Frontal cortex (tissue), 4 donors: Measurements from ENCODE around the gene STAT5B. TPM values are rescaled to one million over a fixed set of nuclear protein-coding genes. Genes with fewer than 3 reads are reported as not detected.

Experiments
- DNase-seq, 2 donors: peaks; one replicate each; pipeline ENCODE4 v3.0.0; 2012; ENCODE audit warnings: low spot score in 2 of 2
- FAIRE-seq: peaks from 2 replicates; lab custom pipeline; 2012; peaks lifted over from hg19 to GRCh38; lab: Jason Lieb, UNC
- total RNA-seq: library from RNA; depleted of rRNA; stranded (reverse); fragments of >200 nt; gene quantifications from one replicate; pipeline ENCODE4 v1.2.3, GENCODE V29; 2014
- donor health status: control.
- donor health status: control.
- donor health status: control.

The STAT5B gene
- total RNA-seq, 1 donor from 2014 or later: 17.5 TPM

DNA sequence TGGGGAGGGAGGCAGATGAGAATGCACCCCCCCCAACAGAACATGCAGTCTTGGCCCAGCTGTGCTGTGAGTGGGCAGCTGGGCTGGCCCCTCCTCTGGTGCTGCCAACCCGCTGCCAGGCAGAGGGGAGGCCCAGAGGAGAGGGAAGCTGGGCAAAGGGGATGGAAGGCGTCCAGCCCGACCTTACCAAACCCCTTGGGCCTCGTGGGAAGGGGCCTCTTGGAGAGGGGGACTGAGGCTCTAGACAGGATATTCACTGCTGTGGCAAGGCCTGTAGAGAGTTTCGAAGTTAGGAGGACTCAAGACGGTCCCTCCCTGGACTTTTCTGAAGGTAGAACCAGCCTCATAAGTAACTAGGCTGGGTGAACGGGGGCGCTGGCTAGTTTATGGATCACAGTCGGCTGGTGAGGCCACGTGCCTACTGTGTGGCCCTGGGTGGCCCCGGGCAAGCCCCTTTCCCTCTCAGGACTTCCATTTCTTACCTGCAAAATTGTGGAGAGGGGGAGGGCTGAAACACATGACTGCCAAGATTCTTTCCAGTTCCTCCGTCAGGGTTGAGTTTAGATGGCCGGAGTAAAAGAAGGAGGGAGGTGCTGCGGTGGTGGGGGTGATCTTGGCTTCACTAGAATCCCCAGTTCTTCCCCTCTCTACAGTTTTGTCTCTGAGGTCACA, 11.2 kb upstream of the STAT5B start:
- FAIRE-seq: no peak
- peak; percentile 59 to 67 for DNase-seq

DNA sequence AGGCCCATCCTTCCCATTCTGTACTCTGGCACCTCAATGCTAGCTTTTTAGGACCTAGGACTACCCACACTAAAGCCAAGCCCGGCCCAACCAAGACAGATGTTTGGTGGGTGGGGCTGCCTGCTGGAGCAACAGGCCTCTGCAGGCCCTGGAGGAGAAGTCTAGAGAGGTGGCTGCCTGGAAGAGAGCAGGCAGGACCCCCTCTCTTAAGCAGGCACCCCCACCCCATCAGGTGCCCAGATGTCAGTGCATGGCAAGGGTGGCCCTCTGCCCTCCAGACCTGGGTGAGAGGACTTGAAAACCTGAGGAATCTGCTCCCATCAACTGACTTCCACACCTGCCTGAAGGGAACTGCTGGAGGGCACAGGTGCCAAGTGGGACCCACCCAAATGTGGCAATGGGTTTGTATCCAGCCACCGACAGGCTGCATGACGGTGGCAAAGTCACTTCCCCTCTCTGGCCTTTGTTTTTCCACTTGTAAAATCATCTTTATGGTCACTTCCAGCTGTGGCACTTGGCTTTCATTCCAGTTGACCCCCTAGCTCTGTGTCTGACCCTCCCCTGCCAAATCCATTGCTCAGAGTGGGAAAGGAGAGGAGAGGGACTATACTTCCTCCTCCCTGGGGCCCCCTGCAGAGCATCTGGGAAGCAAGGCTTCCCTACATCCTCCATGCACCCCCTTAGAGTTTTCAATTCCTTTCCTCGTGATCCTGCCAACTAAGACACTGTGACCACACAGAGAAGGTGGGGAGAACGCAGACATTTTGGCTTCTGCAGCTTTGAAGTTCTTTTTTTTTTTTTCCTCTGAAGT, 10.4 kb upstream of the STAT5B start:
- FAIRE-seq (no peak), DNase-seq (no peak)

- DNase-seq (no peak), FAIRE-seq (no peak)
Observed at GRCh38 chr17:42285346-42286050, 9.3 kb upstream of the STAT5B start.

DNA sequence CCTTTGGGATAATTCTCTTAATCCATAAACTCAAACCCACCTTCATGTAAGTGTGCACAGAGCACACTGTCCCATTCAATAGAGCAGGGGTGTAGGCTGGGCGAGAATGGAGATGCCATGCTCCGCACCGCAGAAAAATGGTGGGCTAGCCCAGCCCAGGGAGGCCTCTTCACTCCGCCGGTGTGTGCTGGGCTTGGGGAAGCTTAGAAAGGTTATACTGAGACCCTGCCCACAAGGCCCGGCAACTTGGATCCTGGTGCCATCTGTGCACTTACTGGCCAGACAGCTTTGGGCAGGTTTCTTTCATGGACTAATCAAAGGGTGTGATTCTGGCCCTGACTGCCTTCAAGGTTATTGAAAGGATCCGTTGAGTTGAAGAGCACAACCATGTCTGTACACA, 8.4 kb upstream of the STAT5B start:
- FAIRE-seq: no peak
- DNase-seq: no peak

- FAIRE-seq: no peak
- no peak for DNase-seq
Observed at GRCh38 chr17:42284024-42284369, 7.8 kb upstream of the STAT5B start.

DNA sequence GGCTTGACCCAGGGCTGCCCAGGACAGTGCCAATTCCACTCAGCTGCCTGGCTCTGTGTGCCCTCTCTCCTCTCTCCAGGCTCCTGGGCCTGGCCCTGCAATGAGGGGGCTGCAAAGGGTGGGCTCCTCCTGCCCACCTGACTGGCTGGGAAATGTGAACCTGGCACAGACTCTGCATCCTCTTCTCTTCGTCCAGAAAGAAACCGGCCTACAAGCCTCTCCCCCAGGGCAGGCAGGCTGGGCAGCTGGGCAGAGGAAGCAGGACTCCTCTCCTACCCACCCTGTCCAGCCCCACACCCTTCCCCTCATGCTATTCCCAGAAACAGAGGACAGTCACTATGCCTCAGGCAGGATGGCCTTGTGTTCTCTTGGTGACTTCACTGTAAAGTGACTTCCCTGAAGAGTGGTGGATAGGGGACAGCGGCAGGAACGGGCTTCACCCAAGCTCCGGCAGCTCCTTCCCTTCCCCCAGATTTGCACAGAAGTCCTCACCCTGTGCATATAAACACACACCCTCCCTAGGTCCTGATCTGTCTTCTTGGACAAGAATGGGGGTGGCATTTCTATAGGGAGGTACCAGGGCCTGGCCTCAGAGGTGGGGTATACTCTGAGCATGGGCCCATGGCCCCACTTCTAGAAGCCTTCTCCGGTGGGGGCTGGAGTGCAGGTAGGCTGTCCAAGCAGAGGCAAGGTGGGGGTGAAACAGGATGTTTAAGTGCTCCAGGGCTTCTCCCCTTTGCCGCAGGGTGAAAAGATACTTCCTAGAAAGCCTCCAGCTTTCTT, 7.2 kb upstream of the STAT5B start:
- FAIRE-seq (no peak), DNase-seq (no peak)

DNA sequence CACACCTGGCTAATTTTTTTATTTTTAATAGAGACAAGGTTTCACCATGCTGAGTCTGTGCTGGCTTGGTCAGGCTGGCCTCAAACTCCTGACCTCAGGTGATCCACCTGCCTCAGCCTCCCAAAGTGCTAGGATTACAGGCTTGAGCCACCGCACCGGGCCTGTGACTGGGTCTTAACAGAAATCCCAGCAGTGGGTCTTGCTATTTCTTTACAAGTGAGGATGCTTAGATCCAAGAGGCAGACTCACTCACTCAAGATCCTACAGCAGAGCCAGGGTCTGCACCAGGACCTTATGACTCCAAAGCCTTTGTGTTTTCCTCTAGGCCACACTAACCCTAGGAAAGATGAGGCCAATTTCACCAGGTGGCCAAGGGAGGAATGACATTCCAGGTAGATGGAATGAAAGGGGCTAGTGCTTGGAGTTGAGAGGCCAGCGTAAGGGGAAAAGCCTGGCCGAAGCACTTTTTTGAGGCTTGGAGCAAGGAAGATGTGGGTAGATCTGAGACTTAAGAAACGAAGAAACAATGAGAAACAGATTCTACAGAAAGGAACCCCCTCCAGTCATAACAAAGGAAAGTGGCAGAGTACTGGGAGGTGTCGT, 6.4 kb upstream of the STAT5B start:
- FAIRE-seq (no peak), DNase-seq (no peak)

DNA sequence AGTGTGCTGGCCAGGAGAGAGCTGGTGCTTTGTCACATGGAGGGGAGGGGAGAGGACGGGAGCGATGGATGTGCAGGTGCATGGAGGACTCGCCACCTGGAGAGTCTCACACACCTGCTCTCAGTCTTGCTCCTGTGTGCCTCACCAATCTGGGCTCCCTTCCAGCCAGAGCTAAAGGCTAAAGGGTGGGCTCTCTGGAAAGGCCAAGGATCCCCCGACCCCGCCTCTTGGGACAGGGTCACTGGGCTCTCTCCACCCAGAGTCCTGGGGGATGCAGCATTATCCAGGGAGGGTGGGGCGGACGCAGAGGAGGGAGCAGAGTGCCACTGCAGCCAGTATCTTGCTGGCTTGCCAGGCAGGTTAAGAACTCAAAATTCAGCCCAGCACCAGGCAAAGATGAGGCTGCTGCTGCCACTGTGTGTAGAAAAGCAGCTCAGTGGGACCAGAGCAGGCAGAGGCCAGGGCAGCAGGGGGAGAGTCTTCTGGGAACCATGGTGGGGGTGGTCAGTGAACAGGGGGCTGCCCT, 5.4 kb upstream of the STAT5B start:
- no peak for DNase-seq
- FAIRE-seq: no peak

GRCh38 chr17:42279776-42280630, 3.8 kb upstream of the STAT5B start:
- FAIRE-seq (no peak), DNase-seq (no peak)

- FAIRE-seq: no peak
- peak in 1 of 2 donors; percentile 6 for DNase-seq
Observed at GRCh38 chr17:42277342-42277712, 1.1 kb upstream of the STAT5B start.

DNA sequence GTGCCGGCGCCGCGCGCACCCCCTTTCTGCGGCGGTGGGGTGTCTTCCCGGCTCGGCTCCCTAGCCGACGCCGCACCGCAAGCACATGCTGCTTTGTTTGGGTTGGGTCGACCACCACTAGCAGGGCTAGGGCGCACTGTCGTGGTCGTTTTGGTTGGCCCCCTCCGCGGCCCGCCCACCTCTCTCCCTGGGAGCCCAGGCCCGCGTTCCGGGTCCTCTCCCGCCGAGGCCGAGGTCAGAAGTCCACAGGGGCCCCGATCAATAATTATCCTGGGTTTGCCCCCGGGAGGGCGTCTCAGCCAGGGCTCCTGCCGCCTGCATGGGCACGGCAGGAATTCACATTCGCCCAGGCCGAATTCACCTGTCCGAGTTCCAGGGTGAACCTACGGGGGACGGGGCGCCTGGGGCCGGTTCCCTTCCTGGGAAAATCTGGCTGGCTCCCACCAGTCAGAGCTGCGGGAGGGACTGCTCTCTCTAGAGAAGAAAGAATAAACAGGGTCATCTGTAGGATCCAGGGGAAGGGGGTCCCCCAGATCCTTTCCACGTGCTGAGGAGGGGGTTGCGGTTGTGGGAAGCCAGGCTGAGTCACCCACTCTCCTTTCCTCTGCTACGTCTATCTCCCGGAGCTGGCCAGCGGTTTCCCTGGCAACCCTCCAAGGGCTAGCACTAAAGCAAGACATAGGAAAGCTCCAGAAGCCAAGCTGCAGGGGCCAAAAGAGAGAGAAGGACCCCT, 584 bp upstream of the STAT5B start:
- DNase-seq: peak in 1 of 2 donors; percentile 69
- no peak for FAIRE-seq

- no peak for DNase-seq
- FAIRE-seq: no peak
Observed at GRCh38 chr17:42275527-42276358, 448 bp downstream of the STAT5B start.

DNA sequence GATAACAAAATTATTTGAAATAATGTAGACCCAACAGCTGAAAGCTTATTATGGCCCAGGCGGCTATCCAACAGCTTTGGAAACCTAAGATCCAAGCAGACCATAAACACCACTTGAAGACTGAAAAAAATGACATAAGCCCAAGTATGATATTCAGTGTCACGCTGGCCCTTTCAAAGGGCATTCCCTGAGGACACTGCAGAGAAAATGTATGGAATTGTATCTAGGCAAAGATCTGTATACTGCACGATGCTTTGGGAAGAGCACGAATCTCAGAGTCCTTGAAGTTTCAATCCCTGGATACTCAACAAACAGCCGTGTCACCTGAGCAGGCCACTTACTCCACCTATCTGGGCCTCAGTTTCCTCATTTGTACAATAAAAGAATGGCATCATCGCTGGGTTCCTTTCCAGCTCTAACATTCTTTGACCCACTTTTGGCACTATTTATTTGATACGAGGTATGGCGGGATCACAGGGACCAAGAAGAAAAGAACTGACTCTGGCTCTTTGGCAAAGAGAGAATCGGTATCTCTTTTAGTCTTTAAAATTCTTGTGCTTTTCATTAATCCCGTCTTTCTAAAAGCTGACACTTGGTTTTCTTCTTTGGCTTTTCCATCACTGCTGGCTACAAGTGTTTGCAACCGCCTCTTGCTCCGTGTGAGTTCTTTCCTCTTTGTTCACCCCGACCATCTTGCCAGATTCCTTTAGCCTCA, 1.2 kb downstream of the STAT5B start:
- FAIRE-seq: no peak

GRCh38 chr17:42274253-42274542, 2.0 kb downstream of the STAT5B start:
- FAIRE-seq (no peak), DNase-seq (no peak)

More for the DNA sequence above, 1.2 kb downstream of the STAT5B start:
- no peak for DNase-seq

GRCh38 chr17:42273474-42274252, 2.5 kb downstream of the STAT5B start:
- DNase-seq (no peak), FAIRE-seq (no peak)
